Measurements from ENCODE around the gene SLC15A5.

The SLC15A5 gene

DNA sequence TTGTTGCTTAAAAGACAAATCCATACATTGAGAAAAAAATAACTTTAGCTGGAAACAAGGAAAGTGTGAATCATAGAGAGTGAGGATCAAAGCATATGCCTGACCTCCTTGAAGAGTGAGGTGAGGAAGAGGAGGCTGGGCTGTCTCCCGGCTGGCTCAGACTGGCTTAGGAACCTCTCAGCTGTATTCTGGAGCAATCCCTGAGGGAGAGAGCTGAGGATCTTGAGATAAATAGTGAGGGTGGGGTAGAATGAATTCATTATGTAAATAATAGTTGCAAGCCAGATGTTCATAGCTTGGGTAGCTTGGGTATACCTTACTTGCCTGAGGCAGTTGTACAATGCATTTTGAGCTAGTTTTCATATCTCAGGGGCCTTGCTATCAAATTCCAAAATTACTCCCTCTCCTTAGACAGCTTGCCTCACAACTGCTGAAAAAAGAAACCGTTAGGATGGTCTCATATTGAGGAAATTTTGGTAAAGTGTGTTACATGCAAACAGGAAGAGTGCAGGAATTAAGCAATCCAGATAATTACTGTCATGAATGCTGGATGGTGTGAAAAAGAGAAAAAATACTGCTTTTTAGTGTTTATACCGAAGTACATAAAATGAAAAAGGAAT is 30.5 kb upstream of the SLC15A5 start:
- no peak for FAIRE-seq
- no peak for DNase-seq (ENCODE audit: insufficient read length, low spot score)
- TF ChIP-seq, protein P1, sequence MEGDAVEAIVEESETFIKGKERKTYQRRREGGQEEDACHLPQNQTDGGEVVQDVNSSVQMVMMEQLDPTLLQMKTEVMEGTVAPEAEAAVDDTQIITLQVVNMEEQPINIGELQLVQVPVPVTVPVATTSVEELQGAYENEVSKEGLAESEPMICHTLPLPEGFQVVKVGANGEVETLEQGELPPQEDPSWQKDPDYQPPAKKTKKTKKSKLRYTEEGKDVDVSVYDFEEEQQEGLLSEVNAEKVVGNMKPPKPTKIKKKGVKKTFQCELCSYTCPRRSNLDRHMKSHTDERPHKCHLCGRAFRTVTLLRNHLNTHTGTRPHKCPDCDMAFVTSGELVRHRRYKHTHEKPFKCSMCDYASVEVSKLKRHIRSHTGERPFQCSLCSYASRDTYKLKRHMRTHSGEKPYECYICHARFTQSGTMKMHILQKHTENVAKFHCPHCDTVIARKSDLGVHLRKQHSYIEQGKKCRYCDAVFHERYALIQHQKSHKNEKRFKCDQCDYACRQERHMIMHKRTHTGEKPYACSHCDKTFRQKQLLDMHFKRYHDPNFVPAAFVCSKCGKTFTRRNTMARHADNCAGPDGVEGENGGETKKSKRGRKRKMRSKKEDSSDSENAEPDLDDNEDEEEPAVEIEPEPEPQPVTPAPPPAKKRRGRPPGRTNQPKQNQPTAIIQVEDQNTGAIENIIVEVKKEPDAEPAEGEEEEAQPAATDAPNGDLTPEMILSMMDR (IDR thresholded peaks at IDR 0.05; ENCODE audit: insufficient read depth, missing control alignments) = no peak

DNA sequence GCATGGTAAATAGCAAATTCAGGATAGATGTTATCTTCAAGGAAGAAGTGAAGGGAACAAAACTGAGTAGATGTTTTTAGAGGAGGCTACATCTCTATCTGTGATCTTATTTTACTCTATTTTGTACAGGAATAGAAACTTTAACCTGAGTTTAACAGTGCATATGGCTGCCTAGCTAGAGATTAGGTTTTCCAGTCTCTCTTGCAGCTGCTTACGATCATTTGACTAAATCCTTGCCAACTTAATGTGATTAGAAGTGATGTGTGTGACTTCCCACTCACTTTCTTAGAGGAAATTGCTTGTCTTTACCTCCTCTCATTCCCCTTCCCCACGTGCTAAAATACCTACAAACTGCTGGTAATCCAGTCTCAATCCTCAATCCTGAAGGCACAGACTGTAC is 26.5 kb upstream of the SLC15A5 start:
- no peak for DNase-seq (ENCODE audit: insufficient read length, low spot score)
- TF ChIP-seq, protein P1 (IDR thresholded peaks at IDR 0.05; ENCODE audit: insufficient read depth, missing control alignments) = no peak
- peak; percentile 94 for FAIRE-seq

DNA sequence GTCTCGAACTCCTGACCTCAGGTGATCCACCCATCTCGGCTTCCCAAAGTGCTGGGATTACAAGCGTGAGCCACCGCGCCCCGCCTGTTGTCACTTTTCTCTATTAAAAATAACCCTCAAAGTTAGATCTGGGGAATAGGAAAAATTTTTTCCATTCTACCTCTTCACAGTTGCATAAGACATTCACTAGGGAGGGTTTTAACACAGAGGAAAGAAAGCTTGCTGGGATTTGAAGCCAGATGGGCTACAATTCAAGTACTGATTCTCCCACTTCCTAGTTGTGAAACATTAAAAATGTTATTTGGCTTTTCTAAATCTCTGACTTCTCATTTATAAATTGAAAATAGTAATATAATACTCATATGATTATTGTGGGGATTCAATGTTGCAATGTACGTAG is 23.3 kb upstream of the SLC15A5 start:
- FAIRE-seq (no peak), DNase-seq (ENCODE audit: insufficient read length, low spot score) (no peak)
- TF ChIP-seq, protein P1 (IDR thresholded peaks at IDR 0.05; ENCODE audit: insufficient read depth, missing control alignments) = no peak

DNA sequence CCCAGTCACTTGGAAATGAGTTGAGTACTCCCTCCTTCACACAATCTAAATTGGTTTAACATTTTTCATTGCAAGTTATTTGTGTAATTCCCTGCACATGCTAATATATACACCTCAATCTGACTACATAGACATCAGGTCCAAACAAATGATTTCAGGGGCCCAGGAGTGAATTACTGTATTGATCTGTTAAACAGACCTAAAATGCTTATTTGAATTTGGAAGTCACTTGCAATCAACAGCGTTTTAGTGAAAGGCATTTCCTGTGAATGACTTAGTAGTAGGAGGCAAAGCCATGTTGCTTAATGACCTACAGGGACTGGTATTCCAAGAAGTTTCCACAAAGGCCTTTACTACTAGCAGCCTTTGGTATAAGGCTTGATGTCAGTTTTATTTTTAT is 22.6 kb upstream of the SLC15A5 start:
- FAIRE-seq (no peak), DNase-seq (ENCODE audit: insufficient read length, low spot score) (no peak)
- TF ChIP-seq, protein P1 (IDR thresholded peaks at IDR 0.05; ENCODE audit: insufficient read depth, missing control alignments) = no peak

DNA sequence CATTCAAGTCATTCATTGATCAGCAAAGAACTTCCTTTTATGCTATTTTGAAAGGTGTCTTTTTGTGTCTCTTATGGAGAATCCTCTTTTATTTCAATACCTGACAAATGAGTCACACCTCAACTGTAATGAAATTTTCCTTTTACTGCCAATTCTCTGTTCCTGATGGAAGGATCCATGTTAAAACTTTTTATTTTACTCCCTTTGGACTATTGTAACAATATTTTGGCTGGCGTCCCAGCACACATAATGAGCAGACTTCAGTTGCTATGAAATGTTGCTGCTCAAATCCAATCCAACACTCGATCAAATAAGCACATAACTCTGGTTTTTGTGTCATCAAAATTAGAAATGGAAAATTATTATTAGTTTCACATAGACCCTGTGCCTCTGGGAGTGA is 21.9 kb upstream of the SLC15A5 start:
- TF ChIP-seq, protein P1 (IDR thresholded peaks at IDR 0.05; ENCODE audit: insufficient read depth, missing control alignments) = no peak
- FAIRE-seq (no peak), DNase-seq (ENCODE audit: insufficient read length, low spot score) (no peak)

DNA sequence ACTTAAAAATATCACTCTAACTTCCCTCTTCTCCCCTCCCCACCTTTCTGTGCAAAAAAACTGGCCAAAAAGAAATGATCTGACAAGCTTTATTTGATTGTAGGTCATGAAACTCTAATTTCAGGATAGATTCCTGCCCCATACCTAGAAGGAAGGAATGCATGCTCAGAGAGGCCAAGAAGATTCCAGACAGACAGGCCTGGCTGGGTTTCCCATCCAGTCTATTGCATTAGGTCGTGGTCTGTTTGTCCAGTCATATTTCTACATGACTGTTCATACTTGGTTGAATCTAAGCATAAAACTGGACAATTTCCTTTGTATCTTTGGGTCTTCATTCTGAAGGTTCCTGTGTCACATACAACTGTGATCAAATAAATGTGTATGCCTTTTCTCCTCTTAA is 20.0 kb upstream of the SLC15A5 start:
- TF ChIP-seq, protein P1 (IDR thresholded peaks at IDR 0.05; ENCODE audit: insufficient read depth, missing control alignments) = no peak
- DNase-seq (ENCODE audit: insufficient read length, low spot score) (no peak), FAIRE-seq (no peak)

DNA sequence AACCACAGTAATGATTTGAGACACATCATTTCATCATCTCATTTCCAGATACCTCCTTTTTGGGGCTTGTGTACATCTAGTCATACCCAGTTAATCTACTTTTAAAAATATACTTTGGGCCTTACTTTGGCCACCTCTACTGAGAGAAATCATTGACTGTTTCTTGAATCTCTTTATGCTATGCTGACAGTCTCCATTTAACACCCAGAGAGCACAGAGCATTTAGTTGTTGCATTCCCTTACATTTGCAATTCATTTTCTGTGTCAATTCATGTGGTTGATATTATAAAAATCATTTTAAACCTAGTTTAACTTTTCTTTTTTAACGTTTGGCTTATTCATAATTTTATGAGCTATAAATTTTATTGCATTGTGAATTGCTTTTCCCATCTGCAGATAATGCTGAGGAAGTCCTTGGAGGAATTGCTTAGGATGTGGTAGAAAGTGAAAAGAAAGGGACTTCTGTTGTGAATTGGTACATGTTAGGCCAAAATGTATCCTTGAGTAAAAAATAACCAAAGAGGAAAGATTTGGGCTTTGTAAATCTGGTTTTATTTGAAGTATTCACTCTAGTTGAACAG is 17.0 kb upstream of the SLC15A5 start:
- TF ChIP-seq, protein P1 (IDR thresholded peaks at IDR 0.05; ENCODE audit: insufficient read depth, missing control alignments) = no peak
- no peak for FAIRE-seq
- DNase-seq (ENCODE audit: insufficient read length, low spot score) = no peak
